ENCODE data around the gene TRIM27.
"Not testable (repeated sequence)": the region's sequence is repeated elsewhere in the genome, so short reads cannot be mapped to it uniquely, and the experiment has no call there.

Gene TRIM27, protein sequence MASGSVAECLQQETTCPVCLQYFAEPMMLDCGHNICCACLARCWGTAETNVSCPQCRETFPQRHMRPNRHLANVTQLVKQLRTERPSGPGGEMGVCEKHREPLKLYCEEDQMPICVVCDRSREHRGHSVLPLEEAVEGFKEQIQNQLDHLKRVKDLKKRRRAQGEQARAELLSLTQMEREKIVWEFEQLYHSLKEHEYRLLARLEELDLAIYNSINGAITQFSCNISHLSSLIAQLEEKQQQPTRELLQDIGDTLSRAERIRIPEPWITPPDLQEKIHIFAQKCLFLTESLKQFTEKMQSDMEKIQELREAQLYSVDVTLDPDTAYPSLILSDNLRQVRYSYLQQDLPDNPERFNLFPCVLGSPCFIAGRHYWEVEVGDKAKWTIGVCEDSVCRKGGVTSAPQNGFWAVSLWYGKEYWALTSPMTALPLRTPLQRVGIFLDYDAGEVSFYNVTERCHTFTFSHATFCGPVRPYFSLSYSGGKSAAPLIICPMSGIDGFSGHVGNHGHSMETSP

GRCh38 chr6:28923318-28924102 is at the start of gene TRIM27:
TSS of gene TRIM27 (minus strand) at chr6:28923985. CDS start at chr6:28923632, 353 bp downstream.
- DNase-seq (ENCODE audit: low read depth, low spot score) = peak; percentile 95

DNA sequence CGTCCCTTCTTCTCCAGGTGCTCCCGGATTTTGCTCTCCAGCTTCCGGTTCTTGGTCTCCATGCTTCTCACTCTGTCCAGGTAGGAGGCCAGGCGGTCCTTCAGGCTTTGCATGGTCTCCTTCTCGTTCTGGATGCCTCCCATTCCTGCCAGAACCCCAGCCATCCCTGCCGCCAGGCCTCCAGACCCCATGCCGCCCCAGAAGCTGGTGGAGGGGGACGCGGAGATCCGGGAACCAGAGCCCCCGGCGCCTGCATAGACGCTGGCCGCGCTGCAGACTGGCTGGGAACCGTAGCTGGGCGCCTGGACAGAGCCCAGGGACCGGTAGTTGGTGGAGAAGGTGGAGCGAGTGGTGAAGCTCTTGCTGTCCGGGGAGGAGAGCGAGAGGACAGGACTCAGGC is 46.3 kb upstream of the TRIM27 start:
- DNase-seq (ENCODE audit: low read depth, low spot score) = not testable (repeated sequence)

- DNase-seq (ENCODE audit: low read depth, low spot score) = no peak
Measured at GRCh38 chr6:28969129-28969528, 45.3 kb upstream of the TRIM27 start.

DNA sequence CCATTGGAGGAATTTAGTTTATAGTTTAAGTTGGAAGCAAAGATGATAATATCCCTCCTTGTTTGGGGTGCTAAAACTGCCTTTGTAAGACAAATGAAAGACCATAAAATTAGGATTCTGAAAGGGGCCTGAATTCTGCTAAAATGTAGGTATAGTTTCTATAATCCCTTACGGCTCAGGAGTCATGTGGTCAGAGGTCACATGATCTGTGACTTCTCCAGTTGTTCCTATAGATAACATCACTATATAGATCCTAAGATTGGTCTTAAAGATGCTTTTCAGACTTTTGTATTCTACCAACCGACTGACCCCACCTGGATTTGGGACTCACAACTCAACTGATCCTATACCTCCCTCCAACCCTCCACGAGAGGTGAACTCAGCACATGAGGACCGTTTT is 44.7 kb upstream of the TRIM27 start:
- no peak for DNase-seq (ENCODE audit: low read depth, low spot score)

- DNase-seq (ENCODE audit: low read depth, low spot score) = no peak
Measured at GRCh38 chr6:28965706-28966105, 41.9 kb upstream of the TRIM27 start.

DNA sequence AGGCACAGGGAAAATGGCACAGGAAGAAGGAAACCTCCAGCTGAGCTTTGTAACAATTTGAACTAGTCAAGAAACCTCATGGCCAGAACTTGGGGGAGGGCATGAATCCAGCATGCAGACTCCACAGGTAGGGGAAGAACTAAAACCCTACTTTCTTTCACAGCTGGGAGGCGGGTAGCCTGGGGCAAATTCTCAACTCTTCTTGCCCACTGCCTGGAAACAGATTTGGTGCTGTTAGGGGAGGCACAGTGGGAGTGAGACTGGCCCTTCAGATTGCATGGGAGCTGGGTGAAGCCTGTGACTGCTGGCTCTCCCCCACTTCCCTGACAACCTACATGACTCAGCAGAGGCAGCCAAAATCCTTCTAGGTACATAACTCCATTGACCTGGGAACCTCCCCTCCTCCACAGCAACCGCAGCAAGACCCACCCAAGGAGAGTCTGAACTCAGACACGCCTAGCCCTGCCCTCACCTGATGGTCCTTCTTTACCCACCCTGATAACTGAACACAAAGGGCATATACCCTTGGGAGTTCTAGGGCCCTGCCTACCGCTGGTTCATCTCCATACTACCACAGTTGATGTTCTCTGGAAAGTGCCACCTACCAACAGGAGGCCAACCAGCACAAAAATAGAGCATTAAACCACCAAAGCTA is 37.2 kb upstream of the TRIM27 start:
- DNase-seq (ENCODE audit: low read depth, low spot score) = no peak

DNA sequence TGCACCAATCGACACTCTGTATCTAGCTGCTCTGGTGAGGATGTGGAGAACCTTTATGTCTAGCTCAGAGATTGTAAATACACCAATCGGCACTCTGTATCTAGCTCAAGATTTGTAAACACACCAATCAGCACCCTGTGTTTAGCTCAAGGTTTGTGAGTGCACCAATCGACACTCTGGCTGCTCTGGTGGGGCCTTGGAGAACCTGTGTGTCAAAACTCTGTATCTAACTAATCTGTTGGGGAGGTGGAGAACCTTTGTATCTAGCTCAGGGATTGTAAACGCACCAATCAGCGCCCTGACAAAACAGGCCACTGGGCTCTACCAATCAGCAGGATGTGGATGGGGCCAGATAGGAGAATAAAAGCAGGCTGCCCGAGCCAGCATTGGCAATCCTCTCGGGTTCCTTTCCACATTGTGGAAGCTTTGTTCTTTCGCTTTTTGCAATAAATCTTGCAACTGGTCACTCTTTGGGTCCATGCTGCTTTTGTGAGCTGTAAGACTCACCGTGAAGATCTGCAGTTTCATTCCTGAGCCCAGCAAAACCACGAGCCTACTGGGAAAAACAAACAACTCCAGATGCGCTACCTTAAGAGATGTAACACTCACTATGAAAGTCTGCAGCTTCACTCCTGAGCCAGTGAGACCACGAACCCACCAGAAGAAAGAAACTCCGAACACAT is 34.9 kb upstream of the TRIM27 start:
- not testable (repeated sequence) for DNase-seq (ENCODE audit: low read depth, low spot score)

DNA sequence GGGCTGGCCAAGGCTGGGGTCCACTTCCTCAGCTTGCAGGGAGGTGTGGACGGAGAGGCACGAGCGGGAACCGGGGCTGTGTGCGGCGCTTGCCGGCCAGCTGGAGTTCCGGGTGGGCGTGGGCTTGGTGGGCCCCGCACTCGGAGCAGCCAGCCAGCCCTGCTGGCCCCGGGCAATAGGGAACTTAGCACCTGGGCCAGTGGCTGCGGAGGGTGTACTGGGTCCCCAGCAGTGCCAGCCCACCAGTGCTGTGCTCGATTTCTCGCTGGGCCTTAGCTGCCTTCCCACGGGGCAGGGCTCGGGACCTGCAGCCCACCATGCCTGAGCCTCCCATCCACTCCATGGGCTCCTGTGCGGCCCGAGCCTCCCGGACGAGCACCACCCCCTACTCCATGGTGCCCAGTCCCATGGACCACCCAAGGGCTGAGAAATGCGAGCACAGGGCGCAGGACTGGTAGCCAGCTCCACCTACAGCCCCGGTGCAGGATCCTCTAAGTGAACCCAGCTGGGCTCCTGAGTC is 34.1 kb upstream of the TRIM27 start:
- not testable (repeated sequence) for DNase-seq (ENCODE audit: low read depth, low spot score)

GRCh38 chr6:28956331-28956730 is 32.5 kb upstream of the TRIM27 start:
- no peak for DNase-seq (ENCODE audit: low read depth, low spot score)

- DNase-seq (ENCODE audit: low read depth, low spot score) = peak; percentile 43
Measured at GRCh38 chr6:28953585-28954258, 29.9 kb upstream of the TRIM27 start.

DNA sequence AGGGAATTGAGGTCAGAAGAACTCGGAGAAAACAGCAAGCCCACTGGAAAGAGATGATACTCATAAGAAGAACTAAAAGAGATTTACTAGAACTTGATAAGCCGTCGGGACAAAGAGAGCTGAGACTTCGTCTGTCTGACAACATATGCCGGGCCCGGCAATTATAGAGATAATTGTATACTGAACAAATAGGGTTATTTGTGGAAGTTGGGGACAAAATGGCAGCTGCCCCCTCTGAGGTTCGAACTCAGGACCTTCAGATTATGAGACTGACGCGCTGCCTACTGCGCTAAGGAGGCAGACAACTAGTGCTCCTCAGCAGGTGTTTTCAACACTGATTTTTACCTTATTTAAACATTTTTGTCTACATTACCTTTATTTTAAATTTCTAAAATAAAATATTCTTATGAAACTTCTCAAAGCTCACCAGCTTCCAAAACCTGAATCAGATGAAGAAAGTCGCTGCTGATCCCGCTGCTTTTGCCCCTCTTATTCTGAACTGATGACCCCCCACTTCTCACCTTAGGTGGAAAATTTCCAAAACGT is 29.3 kb upstream of the TRIM27 start:
- DNase-seq (ENCODE audit: low read depth, low spot score) = peak; percentile 65

- DNase-seq (ENCODE audit: low read depth, low spot score) = not testable (repeated sequence)
Measured at GRCh38 chr6:28949656-28950195, 25.9 kb upstream of the TRIM27 start.

DNA sequence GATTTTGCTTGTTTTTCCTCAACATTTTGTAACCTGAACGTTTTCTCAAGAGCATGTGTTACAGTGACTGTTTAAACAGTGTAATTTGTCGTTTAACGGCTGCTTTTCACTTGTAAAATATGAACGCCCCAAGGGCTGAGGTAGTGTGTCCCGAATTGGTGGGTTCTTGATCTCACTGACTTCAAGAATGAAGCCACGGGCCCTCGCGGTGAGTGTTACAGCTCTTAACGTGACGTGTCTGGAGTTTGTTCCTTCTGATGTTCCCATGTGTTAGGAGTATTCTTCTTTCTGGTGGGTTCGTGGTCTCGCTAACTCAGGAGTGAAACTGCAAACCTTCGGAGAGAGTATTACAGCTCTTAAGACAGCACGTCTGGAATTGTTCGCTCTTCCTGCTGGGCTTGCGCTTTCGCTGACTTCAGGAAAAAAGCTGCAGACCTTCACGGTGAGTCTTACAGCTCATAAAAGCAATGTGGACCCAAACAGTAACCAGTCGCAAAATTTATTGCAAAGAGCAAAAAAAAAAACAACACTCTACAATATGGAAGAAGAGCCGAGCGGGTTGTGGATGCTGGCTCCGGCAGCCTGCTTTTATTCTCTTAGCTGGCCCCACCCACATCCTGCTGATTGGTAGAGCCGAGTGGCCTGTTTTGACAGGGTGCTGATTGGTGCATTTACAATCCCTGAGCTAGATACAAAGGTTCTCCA is 25.1 kb upstream of the TRIM27 start:
- DNase-seq (ENCODE audit: low read depth, low spot score) = no peak

DNA sequence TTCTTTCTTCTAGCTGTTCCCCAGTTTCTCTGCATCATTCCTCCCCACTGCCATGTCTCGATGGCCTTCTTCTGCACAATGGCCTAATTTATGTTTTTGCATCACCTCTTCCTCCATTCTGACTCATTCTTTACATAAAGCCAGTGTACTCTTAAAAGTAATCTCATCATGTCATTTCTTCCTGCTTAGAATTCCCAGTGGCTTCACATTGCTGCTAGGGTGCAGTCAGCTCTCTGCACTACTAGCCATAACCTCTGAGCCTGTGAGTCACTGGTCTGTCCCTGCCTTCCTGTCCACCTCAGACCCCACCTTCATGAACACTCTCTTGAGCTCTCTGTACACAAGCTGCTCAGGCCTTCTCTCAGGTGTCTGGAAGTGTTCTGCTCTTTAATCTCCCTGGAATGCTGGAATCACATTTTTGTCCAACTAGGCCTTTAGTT is 24.1 kb upstream of the TRIM27 start:
- DNase-seq (ENCODE audit: low read depth, low spot score) = no peak

DNA sequence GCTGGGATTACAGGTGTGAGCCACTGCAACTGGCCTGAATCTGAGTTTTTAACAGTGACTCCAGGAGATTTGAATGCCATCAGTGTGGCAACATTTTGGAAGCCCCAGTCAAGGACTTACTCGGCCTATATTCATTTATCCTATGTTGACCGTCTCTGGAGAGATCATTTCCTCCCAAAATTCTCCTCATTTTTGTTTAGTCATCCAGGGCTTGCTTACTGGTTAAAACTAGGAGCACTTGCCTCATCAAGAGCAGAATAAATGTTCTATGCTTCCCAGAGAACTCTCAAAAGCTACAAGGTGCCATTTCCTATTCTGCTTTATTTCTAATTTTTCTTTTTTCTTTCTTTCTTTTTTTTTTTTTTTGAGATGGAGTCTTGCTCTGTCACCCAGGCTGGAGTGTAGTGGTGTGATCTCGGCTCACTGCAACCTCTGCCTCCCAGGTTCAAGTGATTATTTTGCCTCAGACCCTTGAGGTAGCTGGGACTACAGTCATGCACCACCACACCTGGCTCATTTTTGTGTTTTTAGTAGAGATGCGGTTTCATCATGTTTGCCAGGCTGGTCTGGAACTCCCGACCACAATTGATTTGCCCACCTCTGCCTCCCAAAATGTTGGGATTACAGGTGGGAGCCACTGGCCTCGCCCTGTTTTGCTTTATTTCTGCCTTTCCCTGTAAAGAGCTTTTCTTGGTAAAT is 23.4 kb upstream of the TRIM27 start:
- no peak for DNase-seq (ENCODE audit: low read depth, low spot score)

DNA sequence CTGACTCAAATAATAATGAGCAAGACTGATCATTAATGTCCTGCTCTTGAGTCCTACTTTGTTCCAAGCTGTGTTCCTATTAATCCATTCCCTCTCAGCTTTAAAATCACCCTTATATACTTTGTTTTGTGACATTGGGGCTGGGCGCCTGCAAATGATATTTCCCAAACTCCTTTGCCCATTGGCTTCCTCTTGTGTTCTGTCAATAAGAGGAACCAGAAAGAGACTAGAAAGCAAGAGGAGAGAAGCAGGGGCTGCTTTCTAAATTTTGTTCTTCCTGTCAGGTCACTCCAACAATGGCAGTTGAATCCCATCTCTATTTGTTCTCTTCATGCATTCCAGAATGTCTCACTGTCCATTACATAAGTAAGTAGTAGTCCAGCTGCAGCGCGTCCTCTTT is 21.6 kb upstream of the TRIM27 start:
- no peak for DNase-seq (ENCODE audit: low read depth, low spot score)

- DNase-seq (ENCODE audit: low read depth, low spot score) = peak; percentile 84
Measured at GRCh38 chr6:28944412-28944865, 20.7 kb upstream of the TRIM27 start.

- DNase-seq (ENCODE audit: low read depth, low spot score) = peak; percentile 79
Measured at GRCh38 chr6:28943557-28944411, 20.0 kb upstream of the TRIM27 start.

Data from astrocyte of the hippocampus (primary cell).